NCI-H446 (cell line): Measurements from ENCODE around the gene PRR36.

Source experiments
- DNase-seq, 2 experiments: peaks; one replicate each; lab custom pipeline; 2025; lab: John Stamatoyannopoulos, UW

The PRR36 gene

DNA sequence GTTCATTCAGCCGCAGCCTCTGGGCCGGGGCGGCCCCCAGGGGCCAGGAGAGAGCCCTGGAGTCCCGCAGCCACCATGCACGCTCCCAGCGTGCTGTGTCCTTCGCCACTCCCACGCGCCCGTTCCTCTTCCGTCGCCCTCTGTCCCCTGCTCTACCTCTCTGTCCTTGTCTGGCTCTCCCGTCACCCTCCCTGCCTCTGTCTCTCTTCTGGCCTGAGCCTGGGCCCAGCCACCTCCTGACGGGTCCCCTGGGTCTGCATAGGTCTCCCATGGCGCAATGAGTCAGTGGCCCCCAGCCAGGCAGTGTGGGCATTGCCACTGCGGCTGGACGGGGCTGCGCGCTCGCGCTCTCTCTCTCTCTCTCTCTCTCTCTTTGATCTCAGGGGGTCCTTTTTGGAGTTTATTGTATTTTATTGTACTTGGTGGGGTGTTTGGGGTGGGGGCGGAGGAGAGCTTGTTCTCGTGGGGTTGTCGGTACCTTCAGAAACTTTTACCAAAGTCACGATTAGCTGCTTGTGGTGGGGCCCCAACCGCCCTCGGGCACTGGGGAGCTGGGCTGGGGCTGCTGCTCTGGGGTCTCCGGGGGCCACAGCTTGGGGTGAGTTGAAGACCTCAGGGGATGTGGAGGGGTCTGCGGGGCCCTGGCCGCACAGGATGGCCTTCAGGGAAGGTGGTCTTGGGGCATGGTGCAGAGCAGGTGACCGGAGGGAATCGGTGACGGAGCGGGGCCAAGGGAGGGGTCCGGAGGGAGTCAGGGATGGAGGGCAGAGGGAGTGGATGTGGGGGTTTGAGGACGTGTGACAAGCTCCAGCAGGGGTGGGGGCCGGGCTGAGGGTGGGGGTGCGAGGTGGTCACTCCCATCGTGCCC, 38.7 kb upstream of the PRR36 start:
- DNase-seq, result no peak

DNA sequence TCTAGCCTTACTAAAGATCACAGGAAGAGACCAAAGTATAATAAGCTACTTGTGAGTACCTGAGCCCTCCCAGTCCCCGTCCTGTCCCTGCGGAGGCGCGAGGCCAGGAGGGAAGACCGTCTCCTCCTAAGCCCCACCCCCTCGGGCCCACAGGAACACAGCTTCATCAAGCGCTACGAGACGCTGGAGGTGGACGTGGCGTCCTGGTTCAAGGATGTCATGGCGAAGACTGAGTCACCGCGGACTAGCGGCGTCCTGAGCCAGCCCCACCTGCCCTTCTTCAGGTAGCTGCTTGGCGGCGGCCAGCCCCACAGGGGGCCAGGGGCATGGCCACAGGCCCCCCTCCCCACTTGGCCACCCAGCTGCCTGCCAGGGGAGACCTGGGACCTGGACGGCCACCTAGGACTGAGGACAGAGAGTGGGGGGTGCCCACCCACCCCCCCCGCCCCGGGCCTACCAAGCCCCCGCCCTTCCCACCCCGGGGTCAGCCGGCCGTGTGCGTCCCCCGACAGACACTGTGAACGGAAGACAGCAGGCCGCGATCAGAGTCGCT, 38.0 kb upstream of the PRR36 start:
- no peak for DNase-seq

DNA sequence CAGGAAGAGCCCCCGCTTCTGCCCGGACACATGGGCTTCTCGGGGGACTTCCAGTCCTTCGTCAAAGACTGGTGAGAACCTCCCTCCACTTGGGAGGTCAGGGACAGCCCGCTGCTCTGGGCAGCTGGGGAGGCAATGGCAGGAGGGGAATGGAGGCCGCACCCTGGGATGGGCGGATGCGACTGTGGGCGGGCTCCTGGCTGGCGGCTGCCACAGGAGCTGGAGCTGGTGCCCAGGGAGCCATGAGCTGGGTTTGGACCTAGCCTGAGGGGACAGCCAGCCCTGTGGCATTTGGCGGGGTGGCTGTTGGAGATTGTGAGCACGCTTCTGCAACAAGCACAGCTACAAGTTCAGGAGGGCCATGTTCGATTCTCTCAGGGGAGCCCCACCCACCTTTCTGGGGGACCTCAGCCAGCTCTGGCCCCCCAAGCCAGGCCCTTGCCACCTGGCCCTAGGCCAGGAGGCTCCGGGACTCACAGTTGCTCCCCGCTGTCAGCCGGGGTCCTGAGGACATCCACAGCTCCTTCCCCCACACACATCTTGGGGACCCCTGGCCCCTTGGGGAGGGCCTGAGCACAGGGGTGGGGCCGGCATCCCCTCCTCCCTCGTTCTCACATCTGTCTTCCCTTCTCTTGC, 37.4 kb upstream of the PRR36 start:
- no peak for DNase-seq

DNA sequence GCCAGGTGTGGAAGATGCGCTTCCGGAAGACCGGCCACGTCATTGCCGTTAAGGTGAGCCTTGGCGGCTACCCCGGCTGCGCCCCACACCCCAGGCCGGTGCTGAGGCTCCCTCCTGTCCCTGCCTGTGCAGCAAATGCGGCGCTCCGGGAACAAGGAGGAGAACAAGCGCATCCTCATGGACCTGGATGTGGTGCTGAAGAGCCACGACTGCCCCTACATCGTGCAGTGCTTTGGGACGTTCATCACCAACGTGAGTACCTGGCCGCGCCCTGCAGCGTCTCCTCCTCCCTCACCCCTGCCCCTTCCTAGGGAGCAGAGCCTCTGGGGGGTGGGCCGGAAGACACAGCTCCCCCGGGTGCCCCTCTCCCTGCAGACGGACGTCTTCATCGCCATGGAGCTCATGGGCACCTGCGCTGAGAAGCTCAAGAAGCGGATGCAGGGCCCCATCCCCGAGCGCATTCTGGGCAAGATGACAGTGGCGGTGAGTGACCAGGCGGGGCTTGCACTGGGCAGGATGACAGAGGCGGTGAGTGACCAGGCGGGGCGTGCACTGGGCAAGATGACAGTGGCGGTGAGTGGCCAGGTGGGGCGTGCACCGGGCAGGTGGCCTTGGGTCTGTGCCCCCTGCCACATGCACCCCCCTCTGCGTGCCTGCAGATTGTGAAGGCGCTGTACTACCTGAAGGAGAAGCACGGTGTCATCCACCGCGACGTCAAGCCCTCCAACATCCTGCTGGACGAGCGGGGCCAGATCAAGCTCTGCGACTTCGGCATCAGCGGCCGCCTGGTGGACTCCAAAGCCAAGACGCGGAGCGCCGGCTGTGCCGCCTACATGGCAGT, 36.4 kb upstream of the PRR36 start:
- DNase-seq, result no peak

DNA sequence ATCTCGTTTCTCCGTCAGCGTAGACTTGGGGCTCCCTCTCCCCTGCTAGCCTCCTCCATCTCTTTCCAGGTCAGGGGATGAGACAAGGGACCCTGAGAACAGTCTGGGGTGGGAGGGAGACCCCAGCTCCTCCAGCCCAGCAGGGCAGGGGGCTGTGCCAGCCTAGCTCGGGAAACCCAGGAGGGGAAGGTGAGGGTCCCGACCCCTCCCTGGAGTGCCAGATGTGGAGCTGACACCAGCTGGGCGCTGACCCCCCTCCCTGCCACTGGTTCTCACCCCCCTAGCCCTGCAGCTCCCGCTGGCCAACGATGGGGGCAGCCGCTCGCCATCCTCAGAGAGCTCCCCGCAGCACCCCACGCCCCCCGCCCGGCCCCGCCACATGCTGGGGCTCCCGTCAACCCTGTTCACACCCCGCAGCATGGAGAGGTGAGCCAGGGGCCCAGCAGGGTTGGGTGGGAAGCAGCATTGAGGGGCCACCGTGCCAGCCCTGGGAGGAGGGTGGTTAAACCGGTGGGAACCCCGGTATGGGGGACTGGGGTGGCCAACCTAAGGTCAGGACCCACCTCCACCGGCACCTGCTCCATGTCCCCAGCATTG, 35.4 kb upstream of the PRR36 start:
- no peak for DNase-seq

DNA sequence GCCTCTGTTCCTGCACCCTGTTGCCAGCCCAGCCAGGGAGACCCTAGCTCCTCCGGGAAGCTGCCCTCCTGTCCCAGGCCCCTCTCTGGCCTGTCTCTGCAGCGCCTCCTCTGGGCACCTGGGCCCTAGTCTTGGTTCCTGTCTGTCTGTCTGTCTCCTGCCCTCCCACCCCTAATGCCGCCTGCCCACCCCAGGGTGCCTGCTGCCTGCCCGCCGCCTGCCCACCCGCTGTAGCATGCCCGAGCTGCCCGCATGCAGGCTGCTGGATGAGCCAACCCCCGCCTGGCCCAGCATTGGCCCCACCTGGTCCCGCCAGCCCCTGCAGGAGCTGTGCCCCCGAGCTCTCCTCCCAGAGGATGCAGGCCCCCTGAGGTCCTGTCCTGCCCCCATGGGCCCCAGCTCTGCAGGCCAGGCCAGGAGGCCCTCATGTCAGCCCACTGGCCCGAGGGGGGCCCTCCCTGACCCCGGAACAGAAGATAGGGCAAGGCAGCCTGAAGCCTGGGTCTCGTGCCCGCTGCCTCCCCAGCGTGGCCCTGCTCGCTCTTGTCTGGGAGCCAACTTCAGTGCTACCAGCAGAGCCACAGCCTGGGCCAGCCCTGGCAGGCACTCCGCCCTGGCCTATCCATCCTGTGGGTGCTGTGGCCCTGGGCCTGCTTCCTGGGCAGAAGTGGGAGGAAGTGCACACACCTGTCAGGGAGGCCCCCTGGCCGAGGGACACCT, 34.7 kb upstream of the PRR36 start:
- DNase-seq, result no peak

DNA sequence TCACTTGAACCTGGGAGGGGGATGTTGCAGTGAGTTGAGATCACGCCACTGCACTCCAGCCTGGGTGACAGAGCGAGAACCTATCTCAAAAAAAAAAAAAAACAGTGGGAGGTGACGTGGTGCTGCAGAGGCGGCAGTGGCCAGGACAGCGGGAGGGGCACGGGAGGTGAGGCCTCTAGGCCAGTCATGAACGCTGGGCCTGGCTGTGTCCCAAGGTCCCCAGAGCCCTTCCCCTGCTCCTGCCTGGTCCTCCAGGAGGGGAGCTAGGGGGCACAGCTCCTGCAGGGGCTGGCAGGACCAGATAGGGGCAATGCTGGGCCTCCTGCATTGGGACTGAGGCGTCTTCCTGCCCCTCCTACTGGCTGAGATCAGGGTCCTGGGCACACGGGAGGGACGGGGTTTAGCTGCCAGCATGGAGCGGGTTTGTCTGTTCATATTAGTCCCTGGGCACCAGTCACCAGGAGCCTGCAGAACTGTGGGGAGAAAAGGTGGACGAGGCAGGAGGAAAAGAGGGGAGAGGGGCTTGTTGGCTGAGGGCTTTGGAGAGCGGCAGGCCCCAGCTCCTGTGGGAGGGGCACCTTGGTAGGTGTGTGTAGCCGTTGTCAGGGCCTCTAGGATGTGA, 34.0 kb upstream of the PRR36 start:
- no peak for DNase-seq

DNA sequence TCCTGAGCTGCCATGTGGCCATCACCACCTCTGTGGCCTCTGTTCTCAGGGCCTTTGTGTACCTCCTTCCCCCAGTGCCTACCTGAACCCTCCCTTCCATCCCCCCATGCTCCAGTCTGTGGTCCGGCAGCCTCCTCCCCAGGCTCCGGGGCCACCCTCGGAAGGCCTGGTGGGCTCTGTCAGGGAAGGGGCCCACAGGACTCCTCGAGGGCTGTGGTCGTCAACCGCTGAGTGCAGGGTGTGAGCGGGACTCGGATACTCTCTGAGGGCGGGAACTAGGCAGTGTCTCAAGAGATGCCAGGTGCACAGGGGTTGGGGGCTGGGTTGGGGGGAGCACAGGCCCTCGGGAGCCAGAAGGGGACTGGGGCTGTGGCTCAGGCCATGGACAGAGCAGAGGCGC, 33.4 kb upstream of the PRR36 start:
- no peak for DNase-seq

DNA sequence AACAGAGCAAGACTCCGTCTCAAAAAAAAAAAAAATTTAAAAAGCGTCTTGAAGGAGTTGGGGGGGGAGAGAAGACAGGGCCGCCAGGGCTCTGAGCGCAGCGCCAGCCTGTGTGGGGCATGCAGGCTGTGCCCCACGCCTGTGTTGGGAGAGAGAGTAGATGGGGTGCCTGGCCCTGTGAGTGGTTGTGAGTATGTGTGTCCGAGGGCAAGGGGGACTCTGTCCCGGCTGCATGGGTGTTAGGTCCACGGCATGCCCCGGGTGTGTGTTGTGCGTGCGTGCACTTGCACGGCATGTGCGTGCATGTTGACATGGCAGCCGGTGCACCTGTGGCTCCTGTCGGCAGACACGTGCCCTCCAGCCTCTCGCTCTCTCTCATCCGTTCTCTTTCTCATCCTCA, 32.9 kb upstream of the PRR36 start:
- no peak for DNase-seq

DNA sequence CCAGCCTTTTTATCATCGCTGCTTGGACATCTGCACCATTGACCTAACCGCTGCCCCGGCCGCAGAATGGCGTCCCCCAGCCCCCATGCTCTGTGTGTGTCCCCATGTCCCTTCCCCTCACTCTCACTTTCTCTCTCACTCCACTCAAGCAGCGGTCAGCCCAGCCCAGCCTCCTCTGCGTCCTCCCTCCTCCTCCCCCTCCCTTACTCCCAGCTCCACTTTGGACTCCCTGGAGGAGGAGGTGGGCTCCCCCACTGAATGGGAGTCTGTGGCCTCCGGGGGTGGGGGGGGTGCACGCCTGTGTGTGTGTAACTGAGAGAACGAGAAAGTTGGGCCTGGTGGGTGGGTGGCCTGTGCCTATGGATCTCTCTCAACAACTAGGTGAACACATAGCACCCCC, 31.7 kb upstream of the PRR36 start:
- DNase-seq, result no peak

DNA sequence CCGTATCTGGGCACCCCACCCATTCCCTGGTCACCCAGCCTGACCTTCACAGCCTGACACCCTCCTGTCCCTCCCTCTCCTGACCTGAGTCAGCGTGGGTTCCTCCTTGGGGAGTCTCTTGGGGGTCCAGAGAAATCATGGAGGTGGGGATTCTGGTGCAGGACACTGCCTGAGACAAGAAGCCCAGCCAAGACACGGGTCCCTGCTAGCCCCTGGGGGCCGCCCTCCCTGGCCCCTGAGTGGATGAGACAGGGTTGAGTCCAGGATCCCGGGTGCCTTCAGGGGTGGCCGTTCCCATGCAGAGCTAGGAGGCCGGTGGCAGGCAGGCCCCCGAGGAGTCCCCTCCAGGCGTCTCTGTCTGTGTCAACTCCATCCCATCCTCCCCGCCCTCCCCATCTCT, 31.1 kb upstream of the PRR36 start:
- DNase-seq, result no peak

DNA sequence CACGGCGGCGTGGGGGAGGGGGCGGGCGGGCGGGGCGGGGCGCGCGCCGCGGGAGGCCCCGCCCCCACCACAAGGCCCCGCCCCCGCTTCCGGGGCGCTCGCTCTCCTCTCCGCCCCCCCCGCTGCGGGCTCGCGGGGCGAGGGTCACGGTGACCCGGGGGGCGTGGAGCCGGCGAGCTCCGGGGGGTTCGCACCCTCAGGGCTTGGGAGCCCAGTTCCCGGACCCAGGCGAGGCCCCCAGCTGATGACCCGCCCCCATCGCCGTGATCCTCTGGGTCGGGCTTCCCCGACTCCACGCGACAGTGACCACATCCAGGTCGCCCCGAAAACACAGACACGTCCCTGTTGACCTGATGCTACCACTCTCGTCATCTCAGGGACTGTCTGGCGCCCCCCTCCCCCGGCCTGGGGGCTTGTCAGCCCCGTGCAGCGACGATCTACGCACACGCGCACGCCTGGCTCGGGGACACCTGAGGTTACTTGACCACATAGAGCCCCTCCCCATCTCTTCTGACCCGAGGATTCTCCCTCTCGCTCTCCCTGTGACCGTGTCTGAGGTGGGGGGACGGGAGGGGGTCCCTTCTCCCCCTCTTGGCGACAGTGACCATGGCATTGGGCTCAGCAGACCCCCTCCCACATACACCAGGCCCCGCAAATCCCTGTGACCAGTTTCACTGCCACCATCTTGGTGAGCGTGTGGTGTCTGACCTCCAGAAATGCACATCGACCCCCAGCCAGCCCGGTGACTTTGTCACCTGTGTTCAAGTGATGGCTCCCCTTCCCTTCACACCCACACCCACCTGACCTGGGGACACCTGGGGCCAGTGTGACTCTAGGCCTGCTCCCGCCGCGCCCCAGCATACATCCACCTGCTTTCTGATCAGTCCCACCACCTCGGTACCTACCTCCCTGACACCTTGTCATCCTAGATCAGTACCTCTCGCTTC, 30.2 kb upstream of the PRR36 start:
- DNase-seq, result no peak

DNA sequence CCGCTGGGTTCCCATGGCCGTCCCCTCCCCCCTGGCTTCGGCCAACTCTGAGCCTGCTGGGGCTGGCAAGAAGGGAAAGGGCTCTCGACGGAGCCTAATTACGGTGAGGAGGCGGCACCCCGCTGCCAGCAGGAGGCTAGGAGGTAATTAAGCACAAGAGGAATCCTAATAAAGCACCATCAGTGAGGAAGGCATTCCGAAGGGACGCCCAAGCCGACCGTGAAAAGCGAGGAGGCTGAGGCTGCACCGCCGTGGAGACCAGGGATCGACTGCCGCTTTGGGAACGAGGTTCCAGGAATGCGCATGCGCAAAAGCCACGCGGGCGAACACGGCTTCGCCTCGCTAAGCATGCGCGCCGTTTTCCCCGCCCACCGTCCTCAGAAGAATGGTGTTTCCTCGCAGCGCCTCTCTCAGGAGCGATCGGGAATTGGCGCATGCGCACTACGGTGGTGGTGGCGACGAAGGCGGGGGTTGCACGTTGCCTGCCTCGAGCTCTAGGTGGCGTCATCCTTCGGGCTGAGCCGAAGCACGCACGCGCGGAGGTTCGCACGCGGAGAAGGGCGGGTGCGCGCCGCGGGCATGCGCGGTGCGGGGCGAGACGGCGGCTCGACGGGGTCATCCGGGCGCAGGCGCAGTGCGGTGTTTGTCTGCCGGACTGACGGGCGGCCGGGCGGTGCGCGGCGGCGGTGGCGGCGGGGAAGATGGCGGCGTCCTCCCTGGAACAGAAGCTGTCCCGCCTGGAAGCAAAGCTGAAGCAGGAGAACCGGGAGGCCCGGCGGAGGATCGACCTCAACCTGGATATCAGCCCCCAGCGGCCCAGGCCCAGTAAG, 29.3 kb upstream of the PRR36 start, which contains the start of gene MAP2K7:
Gene MAP2K7, plus strand, starts transcription at position 634 of the 830 bp plus-strand sequence. Its CDS starts 68 bp downstream, at position 702.
- DNase-seq, result peak; percentile 99 to 100

DNA sequence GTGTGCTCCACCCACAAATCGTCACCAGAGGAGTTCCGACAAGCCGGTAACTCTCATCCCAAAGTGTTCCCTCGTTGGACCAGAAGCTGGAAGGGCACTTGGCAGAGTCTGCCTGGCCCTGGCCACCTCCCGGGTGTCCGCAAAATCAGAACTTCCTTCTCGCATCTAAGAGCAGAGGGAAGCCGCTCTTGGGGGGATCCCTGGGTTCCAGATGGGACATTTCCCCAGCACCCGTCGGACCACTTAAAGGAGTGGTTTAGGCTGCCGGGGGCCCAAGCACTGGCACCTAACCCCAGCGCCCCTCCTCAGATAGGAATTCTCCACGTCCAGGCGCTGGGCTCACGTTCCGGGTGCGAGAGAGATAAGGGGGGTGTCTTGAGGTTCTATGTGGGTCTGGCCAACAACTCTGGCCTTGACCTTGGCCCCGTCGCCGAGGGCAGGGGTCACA, 28.6 kb upstream of the PRR36 start:
- DNase-seq, result no peak

DNA sequence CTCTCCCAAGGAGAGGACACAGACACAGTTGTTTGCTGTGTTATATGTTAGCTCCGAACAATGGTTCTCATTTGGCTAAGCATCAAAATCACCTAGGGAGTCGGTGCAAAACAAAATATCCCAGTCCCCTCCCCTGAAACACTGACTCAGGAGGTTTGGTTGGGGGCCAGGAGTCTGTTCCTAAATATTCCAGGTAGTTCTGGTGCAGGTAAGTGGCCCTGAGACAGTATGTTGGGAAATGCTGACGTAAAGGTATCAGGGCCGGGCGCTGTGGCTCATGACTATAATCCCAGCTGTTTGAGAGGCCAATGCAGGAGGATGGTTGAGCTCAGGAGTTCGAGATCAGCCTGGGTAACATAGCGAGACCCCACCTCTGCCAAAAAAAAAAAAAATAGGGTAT, 27.1 kb upstream of the PRR36 start:
- DNase-seq, result no peak

DNA sequence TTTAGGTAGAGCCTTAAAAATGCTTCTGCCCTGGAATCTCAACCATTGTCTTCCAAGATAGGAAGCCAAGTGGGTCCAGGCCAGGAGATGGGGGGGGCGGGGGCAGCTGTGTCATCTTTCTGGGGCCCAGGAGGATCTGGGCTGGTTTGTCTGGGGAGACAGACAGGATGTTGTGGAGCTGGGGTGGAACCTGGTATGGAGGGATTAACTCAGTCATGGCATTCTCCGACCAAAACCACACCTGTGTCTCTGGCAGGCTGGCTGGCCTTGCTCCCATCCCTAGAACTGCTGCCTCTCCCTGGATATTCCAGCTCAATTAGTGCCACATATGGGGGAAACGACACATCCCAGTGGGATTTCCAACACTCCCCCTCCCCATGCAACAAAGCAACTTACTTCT, 26.7 kb upstream of the PRR36 start:
- DNase-seq, result no peak

DNA sequence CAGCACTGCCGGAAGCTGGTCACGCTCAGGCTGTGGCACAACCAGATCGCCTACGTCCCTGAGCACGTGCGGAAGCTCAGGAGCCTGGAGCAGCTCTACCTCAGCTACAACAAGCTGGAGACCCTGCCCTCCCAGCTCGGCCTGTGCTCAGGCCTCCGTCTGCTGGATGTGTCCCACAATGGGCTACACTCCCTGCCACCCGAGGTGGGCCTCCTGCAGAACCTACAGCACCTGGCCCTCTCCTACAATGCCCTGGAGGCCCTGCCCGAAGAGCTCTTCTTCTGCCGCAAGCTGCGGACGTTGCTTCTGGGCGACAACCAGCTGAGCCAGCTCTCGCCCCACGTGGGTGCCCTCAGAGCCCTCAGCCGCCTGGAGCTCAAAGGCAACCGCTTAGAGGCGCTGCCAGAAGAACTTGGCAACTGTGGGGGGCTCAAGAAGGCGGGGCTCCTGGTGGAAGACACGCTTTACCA, 26.2 kb upstream of the PRR36 start:
- DNase-seq, result no peak

DNA sequence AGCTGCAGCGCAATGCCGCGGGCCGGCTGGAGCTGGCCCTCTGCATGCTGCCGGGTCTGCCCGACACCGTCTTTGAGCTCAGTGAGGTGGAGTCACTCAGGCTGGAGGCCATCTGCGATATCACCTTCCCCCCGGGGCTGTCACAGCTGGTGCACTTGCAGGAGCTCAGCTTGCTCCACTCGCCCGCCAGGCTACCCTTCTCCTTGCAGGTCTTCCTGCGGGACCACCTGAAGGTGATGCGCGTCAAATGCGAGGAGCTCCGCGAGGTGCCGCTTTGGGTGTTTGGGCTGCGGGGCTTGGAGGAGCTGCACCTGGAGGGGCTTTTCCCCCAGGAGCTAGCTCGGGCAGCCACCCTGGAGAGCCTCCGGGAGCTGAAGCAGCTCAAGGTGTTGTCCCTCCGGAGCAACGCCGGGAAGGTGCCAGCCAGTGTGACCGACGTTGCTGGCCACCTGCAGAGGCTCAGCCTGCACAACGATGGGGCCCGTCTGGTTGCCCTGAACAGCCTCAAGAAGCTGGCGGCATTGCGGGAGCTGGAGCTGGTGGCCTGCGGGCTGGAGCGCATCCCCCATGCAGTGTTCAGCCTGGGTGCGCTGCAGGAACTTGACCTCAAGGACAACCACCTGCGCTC, 25.7 kb upstream of the PRR36 start:
- DNase-seq, result no peak
